SK-N-MC (cell line): ENCODE data around the gene ORM2.

Experiments used
- DNase-seq: peaks from one replicate; pipeline ENCODE4 v3.0.0-alpha.2; 2011; ENCODE audit warnings: low read depth, low spot score
- H3K27ac ChIP-seq: fragments of 200-600 bp; sonication (generic); 2 replicates; pipeline ENCODE4 v1.5.1; 2016; ENCODE audit warnings: mixed run types
- H3K36me3 ChIP-seq: fragments of 200-600 bp; sonication (generic); 2 replicates; pipeline ENCODE4 v1.6.1; 2017; ENCODE audit warnings: antibody characterized with exemption, low read length, mixed read lengths; ENCODE audit not compliant: insufficient read depth
- H3K4me3 ChIP-seq: fragments of 200-600 bp; sonication (generic); 2 replicates; pipeline ENCODE4 v1.5.1; 2016
- H3K9ac ChIP-seq: fragments of 200-600 bp; sonication (generic); 2 replicates; pipeline ENCODE4 v1.8.0; 2017; ENCODE audit warnings: mixed run types, mixed read lengths; ENCODE audit not compliant: insufficient read length
- H3K9me3 ChIP-seq: fragments of 200-600 bp; sonication (generic); 2 replicates; pipeline ENCODE4 v1.6.1; 2017; ENCODE audit warnings: low read depth, mild to moderate bottlenecking, antibody characterized with exemption, low read length, moderate library complexity, mixed read lengths
- EZH2 ChIP-seq: fragments of 200-600 bp; sonication (generic); IDR thresholded peaks from one replicate; pipeline ENCODE4 v1.6.1; 2017; ENCODE audit warnings: antibody characterized with exemption
- FOXP2 ChIP-seq: optimal IDR thresholded peaks from 2 replicates; pipeline ENCODE3; 2011; ENCODE audit warnings: mild to moderate bottlenecking, moderate library complexity; ENCODE audit not compliant: insufficient read depth; ENCODE audit errors: extremely low read length, control extremely low read depth
- POLR2AphosphoS5 ChIP-seq: IDR thresholded peaks from 2 replicates; pipeline ENCODE4 v1.6.1; 2012; ENCODE audit warnings: mild to moderate bottlenecking, low read depth, low read length, borderline replicate concordance

ORM2 gene

GRCh38 chr9:114348906-114349482 lies 19.3 kb downstream of the ORM2 start:
- DNase-seq = peak; percentile 42
- peak overlapping the region; percentile 51 for H3K9ac ChIP-seq
- peak overlapping the region; percentile 18; the same call in 1 of the 2 replicates for H3K4me3 ChIP-seq
- peak overlapping the region; percentile 85 for H3K27ac ChIP-seq
- no peaks in the 10 kb centered on the region for H3K9me3 ChIP-seq
- no peak for TF ChIP-seq FOXP2
- no peak for TF ChIP-seq POLR2AphosphoS5
- no peak for TF ChIP-seq EZH2
- H3K36me3 ChIP-seq = peaks cover 74% of the 10 kb centered on the region; the same call in 1 of the 2 replicates

GRCh38 chr9:114349713-114350480 lies 20.2 kb downstream of the ORM2 start:
- H3K27ac ChIP-seq = peak overlapping the region; percentile 85

DNA sequence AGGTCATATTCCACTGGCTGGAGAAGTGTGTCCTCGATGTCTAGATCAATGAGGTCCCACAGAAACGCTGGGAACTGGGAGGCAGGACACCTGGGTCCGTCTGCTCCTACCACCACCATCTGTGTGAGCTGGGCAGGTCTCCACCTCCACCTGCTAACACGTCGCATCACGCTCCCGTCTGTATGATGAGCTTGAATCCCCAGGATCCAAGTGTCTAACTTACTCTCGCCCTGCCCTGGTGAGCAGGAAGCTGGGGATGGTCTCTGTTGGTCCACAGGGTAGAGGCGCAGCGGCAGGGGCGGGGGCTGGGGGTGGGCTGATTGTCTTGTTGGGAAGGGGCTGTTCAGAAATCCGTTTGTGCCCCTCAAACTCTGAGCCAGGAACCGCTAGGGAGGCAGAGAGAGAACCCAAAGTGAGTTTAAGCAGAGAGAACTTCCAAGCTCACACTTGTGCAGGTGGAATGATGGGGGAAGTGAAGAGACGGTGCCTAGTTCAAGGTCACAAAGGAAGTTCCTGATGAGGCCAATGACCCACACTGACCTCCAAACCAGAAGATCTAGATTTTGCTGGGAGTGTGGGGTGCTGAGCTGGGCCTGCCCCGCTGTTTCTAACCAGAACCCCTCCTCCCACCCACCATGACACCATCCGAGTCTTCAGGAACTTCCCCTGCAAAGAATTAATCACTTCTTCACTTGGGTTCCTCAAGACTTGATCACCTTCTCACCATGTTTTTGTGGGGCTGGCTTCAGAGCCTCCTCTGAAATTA lies 21.1 kb downstream of the ORM2 start:
- TF ChIP-seq EZH2 (no peak), FOXP2 (no peak), POLR2AphosphoS5 (no peak)
- Histone ChIP-seq H3K9ac (no peak overlapping the region), H3K9me3 (no peaks in the 10 kb centered on the region), H3K36me3 (peaks cover 66% of the 10 kb centered on the region; the same call in 1 of the 2 replicates), H3K4me3 (no peak overlapping the region), H3K27ac (no peak overlapping the region)
- no peak for DNase-seq

More at GRCh38 chr9:114349713-114350480, 20.2 kb downstream of the ORM2 start:
- H3K4me3 ChIP-seq = no peak overlapping the region
- no peaks in the 10 kb centered on the region for H3K9me3 ChIP-seq
- H3K9ac ChIP-seq = peak overlapping the region; percentile 51
- peaks cover 67% of the 10 kb centered on the region; the same call in 1 of the 2 replicates for H3K36me3 ChIP-seq
- DNase-seq = no peak
- TF ChIP-seq FOXP2 (no peak), EZH2 (no peak), POLR2AphosphoS5 (no peak)

GRCh38 chr9:114351932-114352331 lies 22.3 kb downstream of the ORM2 start:
- Histone ChIP-seq H3K27ac (no peak overlapping the region), H3K36me3 (peaks cover 66% of the 10 kb centered on the region; the same call in 1 of the 2 replicates), H3K9me3 (no peaks in the 10 kb centered on the region), H3K9ac (no peak overlapping the region), H3K4me3 (no peak overlapping the region)
- no peak for TF ChIP-seq FOXP2
- no peak for TF ChIP-seq EZH2
- no peak for TF ChIP-seq POLR2AphosphoS5
- DNase-seq = no peak

DNA sequence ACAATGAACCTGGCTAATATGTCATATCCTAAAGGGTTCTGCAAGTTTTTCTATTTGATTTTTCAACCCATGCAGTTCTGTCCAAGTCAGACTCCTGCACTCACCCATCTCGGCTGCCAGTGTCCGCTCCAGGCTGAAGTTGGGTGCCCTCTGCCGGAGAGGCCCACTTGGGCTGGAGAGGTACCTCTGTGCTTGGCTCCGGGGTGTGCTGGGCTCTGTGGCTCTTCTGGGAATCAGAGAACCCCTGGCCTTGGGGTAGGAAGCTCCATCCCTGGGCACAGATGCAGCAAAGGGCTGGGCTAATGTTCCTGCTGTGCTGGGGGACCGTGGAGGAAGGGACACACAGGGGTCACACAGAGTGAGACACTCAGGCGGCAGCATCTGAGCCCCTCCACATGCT lies 26.2 kb downstream of the ORM2 start:
- no peak overlapping the region for H3K9ac ChIP-seq
- no peak overlapping the region for H3K27ac ChIP-seq
- peaks cover 67% of the 10 kb centered on the region; the same call in 1 of the 2 replicates for H3K36me3 ChIP-seq
- TF ChIP-seq EZH2 (no peak), FOXP2 (no peak), POLR2AphosphoS5 (no peak)
- H3K4me3 ChIP-seq = no peak overlapping the region
- DNase-seq = no peak
- no peaks in the 10 kb centered on the region for H3K9me3 ChIP-seq

- no peaks in the 10 kb centered on the region for H3K9me3 ChIP-seq
- DNase-seq = no peak
- H3K27ac ChIP-seq = no peak overlapping the region
- H3K36me3 ChIP-seq = peaks cover 74% of the 10 kb centered on the region; the same call in 1 of the 2 replicates
- H3K9ac ChIP-seq = no peak overlapping the region
- H3K4me3 ChIP-seq = no peak overlapping the region
- TF ChIP-seq EZH2 (no peak), FOXP2 (no peak), POLR2AphosphoS5 (no peak)
Measured at GRCh38 chr9:114356792-114357191, 27.1 kb downstream of the ORM2 start.

DNA sequence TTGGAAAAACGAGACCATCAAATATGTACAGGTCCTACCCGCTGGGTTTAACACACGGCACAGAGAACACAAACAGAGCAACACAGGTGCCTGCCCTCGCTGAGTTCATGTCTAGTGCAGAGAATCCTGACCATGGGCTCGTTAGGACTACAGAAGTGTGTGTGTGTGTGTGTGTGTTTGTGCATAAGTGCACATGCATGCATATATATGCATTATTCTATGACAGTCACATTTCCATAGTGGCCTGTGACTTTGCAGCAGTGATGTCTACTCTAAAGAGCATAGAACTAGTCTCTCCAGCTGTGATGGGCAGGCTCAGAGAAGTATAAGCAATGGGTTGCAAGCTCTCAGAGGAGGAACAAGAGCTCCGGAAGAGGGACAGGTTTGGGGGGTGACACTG lies 27.7 kb downstream of the ORM2 start:
- no peak overlapping the region for H3K27ac ChIP-seq
- peaks cover 74% of the 10 kb centered on the region; the same call in 1 of the 2 replicates for H3K36me3 ChIP-seq
- no peak for DNase-seq
- TF ChIP-seq EZH2 (no peak), POLR2AphosphoS5 (no peak), FOXP2 (no peak)
- H3K4me3 ChIP-seq = no peak overlapping the region
- H3K9me3 ChIP-seq = no peaks in the 10 kb centered on the region
- H3K9ac ChIP-seq = no peak overlapping the region

DNA sequence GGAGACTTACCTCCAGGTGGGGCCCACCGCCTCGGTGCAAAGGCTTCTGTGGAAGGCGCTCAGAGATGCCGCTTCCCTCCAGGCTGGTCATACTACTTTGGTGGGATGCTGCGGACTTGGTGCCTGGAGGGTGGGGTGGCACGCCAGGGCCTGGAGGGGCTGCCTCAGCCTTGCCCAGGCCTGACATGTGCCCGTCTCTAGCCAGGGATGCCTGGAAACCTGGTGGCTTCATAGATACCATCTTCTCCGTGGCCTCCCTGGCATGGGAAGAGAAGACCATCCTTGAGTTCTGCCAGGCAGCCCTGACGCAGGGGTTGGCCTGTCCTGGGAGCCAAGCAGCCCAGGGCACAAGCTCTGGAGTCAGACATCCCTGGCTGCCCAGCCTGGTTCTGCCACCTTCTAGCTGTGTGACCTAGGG lies 28.3 kb downstream of the ORM2 start:
- H3K27ac ChIP-seq = no peak overlapping the region
- TF ChIP-seq EZH2 (no peak), POLR2AphosphoS5 (no peak), FOXP2 (no peak)
- DNase-seq = no peak
- no peak overlapping the region for H3K4me3 ChIP-seq
- no peaks in the 10 kb centered on the region for H3K9me3 ChIP-seq
- H3K36me3 ChIP-seq = peaks cover 76% of the 10 kb centered on the region; the same call in 1 of the 2 replicates
- H3K9ac ChIP-seq = no peak overlapping the region
